RCC 7860 (cell line): ENCODE measurements around the gene KCNMB2.
"Not testable (repeated sequence)": the region's sequence is repeated elsewhere in the genome, so short reads cannot be mapped to it uniquely, and the experiment has no call there.

Experiments used
- DNase-seq: peaks from one replicate; pipeline ENCODE4 v3.0.0-alpha.2; 2015; ENCODE audit warnings: low spot score
- FAIRE-seq: peaks from 2 replicates; lab custom pipeline; 2012; peaks lifted over from hg19 to GRCh38; lab: Jason Lieb, UNC

Gene KCNMB2

DNA sequence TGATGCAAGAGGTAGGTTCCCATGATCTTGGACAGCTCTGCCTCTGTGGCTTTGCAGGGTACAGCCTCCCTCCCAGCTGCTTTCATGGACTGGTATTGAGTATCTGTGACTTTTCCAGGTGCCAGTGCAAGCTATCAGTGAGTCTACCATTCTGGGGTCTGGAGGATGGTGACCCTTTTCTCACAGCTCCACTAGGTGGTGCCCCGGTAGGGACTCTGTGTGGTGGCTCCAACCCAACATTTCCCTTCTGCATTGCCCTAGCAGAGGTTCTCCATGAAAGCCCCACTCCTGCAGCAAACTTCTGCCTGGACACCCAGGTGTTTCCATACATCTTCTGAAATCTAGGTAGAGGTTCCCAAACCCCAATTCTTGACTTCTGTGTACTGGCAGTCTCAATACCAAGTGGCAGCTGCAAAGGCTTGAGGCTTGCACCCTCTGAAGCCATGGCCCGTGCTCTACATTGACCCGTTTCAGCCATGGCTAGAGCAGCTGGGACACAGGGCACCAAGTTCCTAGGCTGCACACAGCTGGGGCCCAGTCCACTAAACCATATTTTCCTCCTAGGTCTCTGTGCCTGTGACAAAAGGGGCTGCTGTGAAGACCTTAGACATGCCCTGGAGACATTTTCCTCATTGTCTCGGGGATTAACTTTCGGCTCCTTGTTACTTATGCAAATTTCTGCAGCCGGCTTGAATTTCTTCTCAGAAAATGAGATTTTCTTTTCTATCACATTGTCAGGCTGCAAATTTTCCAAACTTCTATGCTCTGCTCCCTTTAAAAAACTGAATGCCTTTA is 209.8 kb downstream of the KCNMB2 start:
- FAIRE-seq, DNase-seq: not testable (repeated sequence)

DNA sequence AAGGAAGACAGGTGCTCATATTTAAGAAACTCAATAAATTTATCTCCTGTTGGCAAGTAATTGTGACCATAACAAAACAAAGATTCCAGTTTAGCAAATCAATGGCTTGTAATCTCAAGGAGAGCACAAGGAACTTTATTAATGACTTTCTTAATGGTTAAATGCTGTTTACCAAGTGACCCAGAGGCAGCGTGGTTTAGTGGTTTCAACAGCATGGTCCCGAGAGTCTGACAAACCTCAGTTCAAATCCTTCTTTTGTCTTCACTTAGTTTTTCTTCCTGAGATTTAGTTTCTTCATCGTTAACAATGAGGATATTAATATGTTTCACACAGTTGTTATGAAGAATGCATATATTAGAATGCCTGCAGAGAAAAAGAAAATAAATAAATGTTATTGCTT is 212.6 kb downstream of the KCNMB2 start:
- no peak for DNase-seq
- FAIRE-seq: no peak

DNA sequence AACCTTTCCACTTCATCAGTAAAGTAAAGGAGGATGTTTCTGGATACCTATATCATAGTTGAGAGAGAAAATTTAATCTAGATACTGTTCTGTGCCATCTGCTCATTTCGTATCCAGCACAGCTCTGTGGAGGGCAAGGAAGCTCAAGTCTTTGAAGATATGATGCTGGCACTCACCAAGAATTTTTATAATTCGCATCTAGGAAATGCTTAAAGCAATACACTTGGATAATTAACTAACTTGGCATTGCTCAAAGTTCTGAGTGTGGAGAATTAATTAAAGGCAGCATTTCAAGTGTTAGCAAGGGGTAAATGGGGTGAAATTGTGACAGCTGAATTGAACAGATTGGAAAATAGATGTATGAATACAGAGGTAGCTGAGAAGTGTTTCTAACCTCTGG is 213.2 kb downstream of the KCNMB2 start:
- FAIRE-seq (no peak), DNase-seq (no peak)

DNA sequence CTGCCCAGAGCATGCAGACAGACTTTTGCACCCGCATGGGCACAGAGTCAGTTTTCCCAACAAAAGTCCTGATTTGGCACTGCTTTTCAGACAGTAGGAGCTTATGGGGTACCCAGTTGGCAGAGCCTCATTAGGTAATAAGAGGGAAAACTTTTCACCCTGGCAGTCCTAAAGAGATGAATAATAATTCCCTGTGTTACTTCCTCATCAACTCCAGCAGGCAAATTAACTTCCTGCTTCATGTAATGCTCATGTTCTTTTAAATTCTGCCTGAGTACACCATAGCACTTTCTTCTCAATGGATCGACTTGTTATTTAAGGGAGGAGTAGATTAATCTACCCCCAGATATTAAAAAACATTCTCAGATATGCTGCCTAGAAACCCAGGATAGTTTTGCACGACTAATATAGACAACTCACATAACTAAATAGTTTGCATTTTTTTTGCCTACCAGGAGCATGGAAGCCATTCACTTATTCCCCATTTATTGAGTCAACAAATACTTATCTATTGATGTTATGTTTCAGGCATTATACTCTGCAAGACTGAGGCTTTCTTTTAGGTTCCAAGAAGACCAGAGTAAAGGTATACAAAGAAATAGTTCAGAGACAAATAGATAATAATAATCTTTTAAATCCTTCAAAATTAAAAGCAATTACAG is 214.5 kb downstream of the KCNMB2 start:
- no peak for FAIRE-seq
- no peak for DNase-seq

DNA sequence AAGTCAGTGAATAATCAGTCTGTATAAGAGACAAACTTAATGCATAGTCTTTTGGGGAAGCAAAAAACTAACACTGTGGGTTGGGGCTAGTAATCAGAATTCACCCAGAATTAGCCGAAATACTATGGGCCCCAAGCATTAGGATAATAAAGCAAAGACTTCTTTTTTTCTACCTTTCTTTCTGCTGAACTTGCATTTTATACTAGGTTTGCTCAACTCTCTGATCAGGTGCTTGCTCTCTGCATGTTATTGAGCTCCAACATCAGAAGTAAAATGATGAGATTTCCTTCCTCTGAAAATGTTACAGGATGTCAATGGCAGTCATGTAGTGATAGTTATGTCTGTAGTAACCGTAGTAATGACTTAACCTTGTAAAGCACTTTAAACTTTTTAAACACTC is 216.6 kb downstream of the KCNMB2 start:
- no peak for DNase-seq
- no peak for FAIRE-seq

DNA sequence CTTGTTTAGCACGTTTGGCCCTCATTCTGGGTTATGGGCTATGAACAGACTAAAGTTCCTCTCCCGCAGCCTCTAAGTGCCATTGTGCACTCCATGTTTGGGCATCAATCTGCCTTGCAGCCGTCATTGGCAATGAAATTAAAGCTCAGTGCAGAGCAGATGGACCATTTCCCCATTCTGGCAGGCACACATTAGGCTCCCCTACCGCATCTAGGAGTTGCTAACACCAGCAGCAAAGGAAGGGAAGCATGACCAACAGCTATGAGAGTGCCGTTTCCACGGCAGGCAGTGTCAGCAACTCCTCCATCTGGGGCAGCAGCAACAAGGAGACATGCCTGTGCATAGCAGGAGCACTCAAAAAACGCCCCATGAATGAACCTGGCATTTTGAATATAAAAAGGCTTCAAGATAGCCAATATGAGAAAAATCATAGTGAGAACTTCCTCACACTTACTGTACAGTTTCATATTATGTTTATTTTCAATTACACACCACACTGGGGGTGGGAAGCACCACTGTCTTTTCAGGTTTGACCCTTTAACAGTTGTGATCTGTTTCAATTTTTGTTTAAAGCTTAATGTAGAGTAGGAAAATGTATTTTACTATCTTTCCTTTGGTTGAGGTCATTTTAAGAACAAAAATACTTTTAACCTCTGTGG is 218.7 kb downstream of the KCNMB2 start:
- FAIRE-seq: no peak
- DNase-seq: no peak

DNA sequence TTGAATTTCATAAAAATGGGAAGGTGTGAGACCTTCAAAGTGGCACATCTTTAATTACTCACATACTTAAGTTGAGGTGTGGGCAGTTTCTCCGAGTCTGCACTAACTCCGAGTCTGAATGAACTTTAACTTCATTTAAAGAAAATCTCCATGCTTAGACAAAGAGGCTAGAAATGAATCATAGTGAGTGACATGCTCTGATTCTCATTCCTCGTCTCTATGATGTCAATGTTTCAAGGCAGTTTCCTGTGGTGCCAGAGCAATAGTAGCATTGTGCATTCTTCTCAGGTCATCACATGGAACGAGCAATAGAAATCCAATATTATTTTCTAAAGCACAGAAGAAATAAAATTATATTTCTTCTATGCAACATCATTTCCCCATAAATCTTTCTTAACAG is 224.8 kb downstream of the KCNMB2 start:
- DNase-seq (no peak), FAIRE-seq (no peak)

DNA sequence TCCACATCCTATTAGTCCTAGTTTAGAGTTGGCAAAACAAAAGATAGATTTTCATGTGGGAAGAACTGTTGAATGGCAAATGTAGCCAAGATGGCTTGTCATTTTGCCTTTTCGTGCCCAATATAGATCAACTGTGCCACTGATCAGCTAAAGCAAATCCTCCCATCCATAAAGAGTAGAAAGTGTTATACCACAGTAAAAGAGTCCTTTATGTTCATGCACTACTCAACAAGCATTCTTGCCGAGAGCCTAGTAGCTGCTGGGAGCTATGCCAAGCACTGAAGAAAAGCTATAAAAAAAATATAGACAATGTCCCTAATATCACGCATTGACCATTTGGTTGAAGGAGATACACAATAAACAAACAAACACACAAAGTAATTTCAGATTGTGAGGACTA is 225.2 kb downstream of the KCNMB2 start:
- no peak for FAIRE-seq
- no peak for DNase-seq

DNA sequence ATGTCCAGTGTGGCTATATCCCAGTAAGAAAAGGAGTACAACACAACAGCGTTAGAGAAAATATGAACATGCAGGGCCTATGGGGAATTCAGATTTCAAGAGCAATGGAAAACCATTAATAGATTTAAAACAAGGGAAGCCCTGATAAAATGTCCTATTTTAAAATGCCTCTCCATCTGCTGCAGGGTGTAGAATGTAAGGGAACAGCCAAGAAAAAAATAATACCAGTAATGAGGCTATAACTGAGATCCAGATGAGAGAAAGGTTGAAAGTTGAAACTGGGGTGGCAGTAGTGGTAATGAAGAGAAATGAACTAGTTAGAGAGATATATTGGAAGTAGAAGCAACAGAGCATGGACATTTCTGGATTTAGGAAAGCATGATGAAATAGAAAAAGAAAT is 226.1 kb downstream of the KCNMB2 start:
- FAIRE-seq (no peak), DNase-seq (no peak)

DNA sequence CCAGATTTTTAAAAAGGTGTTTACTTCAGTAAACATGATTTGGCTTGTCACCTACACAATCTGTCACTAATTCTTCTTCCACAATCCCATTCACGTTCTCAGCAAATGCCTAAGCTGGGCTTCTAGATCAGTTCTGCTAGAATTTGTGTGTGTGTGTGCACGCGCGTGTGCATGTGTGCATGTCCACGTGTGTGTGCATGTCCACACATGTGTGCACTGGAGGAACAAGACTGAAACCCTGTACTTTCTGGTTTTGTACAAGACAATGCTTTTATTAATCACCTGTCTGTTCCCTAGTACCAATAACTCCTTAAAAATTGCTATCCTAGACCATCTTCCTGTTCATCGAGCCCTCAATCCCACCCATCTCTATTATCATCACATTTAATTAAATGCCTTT is 229.2 kb downstream of the KCNMB2 start:
- DNase-seq: no peak
- no peak for FAIRE-seq

DNA sequence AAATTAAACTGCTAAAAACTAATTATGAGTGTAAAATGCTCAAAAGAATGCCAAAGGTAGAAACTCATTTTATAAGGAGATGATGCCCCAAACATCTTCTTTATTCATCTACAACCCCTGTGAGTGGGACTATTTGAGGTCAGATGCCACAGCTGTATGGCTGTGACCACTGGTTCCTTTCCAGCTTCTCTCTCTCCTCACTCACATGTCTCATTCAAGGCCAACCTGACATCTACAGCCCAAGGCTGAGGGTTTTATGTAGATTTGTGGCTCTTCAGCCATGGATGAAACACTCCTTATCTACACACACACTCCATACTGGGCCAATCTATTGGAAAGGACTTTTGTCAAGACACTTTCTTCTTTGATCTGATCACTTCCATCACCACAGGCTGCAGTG is 231.3 kb downstream of the KCNMB2 start:
- FAIRE-seq (no peak), DNase-seq (no peak)

DNA sequence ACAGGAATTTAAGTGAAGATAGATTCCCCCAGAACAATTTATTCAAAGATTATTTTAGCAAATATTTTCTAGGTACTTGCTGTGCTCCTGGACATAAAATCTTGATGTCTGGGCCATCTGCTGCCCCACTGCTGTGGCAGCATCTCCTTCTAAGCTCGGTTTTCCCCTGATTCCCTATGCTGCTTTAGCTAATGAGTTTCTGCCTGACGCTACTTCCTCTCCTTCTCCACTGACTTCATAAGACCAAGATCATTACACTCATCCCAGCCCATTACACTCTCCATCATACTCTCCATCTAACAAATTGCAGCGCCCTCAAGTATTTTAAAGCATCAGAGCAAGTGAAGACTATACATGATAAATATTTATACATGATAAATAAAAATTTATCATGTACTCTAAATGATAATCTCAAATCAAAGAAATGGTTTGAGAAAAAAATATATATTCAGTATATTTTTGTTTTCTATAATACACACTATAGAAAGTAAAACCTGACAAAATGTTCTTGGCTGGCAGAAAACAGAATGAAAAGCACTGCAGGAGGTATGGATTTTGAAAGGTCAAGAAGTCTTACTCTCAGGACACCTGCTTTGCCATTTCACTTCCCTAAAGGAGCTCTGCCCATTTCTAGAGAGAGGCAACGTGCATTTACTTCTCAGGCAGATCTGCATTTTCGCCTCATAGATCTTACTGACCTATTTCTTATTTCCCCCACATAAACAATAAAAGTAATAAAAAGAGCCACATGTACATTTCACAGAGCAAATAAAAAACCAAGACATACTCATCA is 232.0 kb downstream of the KCNMB2 start:
- no peak for FAIRE-seq
- DNase-seq: no peak

DNA sequence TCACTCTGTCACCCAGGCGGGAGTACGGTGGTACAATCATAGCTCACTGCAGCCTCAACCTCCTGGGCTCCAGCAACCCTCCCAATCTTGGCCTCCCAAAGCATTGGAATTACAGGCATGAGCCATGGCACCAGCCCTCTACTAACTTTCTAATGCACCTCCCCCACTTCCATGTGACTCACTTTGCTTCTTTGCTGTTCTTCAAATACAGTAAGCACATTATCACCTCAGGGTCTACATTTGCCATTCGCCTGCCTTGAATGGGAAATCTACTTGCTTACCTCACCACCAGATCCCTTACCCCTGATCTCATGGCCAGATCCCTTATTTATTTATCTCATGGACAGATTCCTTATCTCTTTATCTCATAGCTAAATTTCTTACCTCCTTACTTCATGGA is 235.3 kb downstream of the KCNMB2 start:
- no peak for DNase-seq

DNA sequence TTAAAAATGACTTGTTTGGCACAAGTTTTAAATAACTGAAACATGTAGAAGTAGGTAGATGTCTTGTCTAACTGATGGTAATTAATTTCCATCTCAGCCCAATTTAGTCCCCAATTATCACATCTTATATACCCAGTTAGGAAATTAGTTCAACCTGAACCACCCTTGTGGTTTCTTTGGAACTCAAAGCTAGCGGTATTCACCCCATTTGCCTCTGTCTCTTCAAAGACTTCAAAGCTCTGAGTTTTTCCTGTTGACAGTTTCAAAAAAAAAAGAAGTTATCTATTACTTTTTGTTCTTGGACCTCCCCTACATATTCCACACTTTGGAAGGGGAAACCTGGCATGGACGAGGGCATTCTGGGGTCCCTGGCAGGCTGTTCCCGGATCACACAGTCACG is 236.5 kb downstream of the KCNMB2 start:
- FAIRE-seq (no peak), DNase-seq (no peak)

More for the DNA sequence above, 235.3 kb downstream of the KCNMB2 start:
- no peak for FAIRE-seq

DNA sequence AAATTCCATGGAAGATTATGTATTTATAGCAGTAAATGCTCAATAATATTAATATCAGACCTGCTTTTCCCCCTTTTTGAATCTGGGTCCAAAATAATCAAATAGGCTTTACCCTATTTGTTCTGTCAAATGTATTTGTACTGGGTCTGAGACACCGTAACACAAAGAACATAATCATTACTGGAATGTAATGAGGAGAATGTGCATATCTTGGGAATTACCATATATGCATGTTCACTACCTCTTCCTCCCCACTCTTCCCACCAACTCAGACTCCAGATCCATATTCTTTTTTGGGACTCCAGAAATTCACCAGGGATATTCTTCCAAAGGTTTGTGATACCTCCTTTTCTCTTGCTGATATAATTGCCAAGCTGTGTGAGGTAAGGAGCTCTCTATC is 237.1 kb downstream of the KCNMB2 start:
- FAIRE-seq: no peak
- no peak for DNase-seq

DNA sequence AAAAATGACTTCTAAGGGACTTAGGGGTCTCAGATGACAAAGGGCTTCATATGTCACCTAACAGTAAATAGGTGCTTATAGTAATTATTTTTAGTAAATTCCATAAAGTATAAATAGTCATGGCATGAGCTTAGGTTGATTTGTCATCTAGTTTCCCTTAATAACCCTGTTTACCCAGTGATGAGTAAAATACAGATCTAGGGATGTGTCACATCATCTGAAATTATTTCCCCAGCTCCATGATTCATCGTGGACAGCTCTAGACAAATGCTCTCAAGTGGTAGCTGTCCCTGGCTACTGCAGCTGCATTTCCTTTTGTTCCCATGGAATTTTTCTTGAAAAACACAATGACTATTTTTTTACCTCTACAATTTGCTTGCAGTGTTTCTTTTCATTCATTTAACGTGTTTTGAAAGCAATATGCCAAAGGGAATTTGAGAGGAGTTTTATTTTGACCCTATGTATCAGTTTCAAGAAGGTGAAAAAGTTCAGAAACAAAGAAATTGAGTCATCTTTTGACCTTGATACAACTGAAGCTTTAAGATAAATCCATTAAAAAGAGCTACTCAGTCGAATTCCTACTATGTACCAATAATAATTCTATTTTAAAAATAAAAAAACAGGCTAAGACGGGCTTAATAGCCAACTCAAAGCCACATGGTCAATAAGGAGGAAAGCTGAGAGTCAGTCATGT is 241.6 kb downstream of the KCNMB2 start:
- no peak for FAIRE-seq
- DNase-seq: peak; percentile 43

DNA sequence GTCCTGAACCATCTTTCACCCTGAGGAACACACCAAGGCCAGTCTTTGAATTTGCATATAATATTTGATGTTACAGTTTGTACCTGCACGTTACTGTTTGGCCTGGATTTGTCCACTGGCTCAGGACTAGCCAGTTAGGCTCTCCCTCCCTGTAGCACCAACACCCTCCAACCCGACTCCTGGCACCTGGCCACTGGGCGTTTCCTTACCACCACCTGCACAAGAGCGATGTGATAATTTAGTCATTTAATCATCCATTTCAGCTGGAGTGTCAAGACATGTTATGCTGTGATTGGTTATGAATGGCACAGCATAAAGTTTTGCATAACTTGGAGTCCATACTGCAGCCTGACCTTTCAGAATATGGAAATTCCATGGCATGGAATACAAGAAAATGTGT is 242.4 kb downstream of the KCNMB2 start:
- FAIRE-seq (no peak), DNase-seq (no peak)

DNA sequence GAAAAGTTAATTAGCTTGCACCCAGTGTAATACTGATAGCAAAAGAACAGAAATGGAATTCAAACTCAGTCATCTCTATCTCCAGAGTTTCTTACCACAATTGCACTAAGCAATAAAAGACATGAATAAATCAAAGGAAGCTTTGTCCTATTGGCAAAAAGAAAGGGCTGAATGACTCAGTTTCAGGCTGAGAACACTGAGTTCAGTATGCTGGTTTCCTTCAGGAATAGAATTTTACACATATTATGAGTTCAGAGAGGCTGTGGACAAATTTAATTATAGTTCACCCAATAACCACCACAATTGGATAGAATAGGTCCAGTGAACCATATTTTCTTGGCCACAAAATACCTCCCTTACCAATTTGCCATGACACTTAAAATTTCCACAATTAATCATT is 249.7 kb downstream of the KCNMB2 start:
- FAIRE-seq (no peak), DNase-seq (no peak)

DNA sequence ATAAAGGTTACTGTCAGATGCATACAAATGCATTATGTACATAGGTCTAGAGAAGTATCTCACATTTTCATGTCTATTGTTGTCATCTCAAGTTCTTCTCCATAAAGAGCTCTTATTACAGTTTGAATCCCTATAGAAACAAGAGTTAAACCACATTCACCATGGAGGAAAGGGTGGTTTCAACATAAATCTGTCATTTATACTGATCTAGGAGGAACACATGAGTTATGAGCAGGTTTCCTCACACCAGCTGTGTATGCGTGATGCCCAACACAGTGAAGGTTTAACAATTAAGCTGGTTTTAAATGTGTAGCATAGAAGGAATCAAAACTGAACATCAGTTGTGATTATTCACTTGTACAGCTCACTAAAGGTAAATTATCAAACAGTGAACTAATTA is 251.7 kb downstream of the KCNMB2 start:
- FAIRE-seq (no peak), DNase-seq (no peak)

DNA sequence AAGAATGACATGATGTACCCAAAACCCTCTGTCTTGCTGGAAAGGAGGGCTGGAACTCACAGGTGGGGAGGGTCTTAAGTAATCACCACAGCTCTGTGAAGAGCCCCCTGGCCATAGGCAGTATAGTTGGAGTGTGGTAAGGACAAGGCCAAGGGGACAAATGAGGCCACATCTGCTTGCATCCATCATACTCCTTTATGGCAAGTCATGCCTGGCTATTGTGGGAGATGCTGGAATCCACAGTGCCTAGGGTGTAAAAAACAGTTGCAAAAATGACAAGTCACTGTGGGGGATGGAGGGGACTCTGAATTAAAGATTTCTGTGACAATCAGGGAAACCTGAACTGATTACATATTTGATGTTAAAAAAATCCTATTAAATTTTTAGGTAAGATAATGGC is 258.5 kb downstream of the KCNMB2 start:
- no peak for DNase-seq
- no peak for FAIRE-seq

DNA sequence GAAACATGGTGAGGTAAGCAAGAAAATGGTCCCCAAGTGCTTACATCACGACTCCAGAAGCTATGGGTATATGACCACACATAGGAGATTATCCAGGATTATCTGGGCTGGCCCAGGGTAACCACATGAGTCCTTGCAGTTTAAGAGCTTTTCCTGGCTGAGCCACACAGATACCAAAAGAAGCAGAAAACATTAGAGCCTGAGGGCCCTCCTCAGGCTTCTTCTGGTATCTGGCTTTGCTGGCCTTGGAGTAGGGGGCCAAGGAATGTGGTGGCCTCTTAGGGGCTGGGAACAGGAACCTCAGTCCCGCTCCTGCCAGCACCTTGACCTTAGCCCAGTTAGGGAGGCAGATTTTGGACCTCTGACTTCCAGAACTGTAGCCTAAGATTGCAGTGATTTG is 259.1 kb downstream of the KCNMB2 start:
- FAIRE-seq (no peak), DNase-seq (no peak)
